ENCODE results near the gene BTBD9. TPM values are rescaled to one million over a fixed set of nuclear protein-coding genes. Genes with fewer than 3 reads are reported as not detected.

BTBD9 gene
- total RNA-seq, 1 donor from 2014 or later = 23.0 TPM

DNA sequence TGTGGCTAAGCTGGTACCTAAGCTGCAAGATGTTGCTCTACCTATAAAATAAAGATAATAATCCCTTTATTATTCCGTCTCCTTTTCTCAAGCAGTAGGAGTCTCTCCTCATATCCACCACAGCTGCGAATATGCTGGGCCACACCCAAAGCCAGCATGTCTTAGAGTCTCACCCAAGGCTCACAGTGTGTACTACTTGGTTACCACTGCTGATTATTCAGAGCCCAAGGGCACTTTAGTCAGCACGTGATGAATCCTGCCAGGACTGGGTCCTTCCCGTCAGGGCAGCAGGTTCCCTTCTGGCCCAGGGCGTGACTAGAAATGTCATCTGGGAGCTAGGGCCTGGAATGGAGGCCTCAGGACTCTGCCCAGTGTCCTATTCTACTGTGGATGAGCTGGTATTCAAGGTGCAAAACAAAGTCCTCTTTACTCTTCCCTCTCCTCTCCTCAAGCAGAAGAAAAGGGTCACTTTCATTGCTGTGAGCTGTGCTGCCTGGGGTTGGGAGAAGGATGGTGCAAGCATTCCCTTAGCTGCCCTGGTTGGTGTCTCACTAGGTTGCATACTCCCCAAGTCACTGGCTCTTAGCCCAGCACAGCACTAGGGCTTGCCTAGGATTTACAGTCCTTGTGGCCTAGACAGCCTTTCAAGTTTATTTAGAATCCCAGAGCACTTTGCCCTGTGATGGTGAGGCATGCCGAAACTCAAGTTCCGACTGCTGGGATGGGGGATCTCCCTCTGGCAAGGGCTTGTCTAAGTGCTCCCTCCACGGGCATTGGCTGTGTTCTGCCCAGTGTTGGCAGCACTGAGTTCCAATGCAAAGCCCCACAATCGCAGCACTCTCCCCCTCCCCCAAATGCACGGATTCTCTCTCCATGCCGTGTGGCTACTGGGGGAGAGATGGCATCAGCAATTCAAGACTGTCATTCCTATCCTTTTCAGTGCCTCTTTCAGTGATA lies 320.2 kb downstream of the BTBD9 start:
- no peak for DNase-seq (ENCODE audit: low spot score in 2 of 2, unreplicated experiment in 2 of 2)
- no peaks in the 10 kb centered on the region for H3K36me3 Mint-ChIP-seq
- H3K4me1 Mint-ChIP-seq = peaks cover 23% of the 10 kb centered on the region
- H3K4me3 Mint-ChIP-seq = no peak overlapping the region
- peaks cover 5% of the 10 kb centered on the region for H3K9me3 Mint-ChIP-seq
- TF ChIP-seq, protein P1, sequence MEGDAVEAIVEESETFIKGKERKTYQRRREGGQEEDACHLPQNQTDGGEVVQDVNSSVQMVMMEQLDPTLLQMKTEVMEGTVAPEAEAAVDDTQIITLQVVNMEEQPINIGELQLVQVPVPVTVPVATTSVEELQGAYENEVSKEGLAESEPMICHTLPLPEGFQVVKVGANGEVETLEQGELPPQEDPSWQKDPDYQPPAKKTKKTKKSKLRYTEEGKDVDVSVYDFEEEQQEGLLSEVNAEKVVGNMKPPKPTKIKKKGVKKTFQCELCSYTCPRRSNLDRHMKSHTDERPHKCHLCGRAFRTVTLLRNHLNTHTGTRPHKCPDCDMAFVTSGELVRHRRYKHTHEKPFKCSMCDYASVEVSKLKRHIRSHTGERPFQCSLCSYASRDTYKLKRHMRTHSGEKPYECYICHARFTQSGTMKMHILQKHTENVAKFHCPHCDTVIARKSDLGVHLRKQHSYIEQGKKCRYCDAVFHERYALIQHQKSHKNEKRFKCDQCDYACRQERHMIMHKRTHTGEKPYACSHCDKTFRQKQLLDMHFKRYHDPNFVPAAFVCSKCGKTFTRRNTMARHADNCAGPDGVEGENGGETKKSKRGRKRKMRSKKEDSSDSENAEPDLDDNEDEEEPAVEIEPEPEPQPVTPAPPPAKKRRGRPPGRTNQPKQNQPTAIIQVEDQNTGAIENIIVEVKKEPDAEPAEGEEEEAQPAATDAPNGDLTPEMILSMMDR (IDR thresholded peaks at IDR 0.05; ENCODE audit: unreplicated experiment) = no peak
- H3K27me3 Mint-ChIP-seq (ENCODE audit: low read depth) = no peaks in the 10 kb centered on the region
- no peak overlapping the region for H3K27ac Mint-ChIP-seq

DNA sequence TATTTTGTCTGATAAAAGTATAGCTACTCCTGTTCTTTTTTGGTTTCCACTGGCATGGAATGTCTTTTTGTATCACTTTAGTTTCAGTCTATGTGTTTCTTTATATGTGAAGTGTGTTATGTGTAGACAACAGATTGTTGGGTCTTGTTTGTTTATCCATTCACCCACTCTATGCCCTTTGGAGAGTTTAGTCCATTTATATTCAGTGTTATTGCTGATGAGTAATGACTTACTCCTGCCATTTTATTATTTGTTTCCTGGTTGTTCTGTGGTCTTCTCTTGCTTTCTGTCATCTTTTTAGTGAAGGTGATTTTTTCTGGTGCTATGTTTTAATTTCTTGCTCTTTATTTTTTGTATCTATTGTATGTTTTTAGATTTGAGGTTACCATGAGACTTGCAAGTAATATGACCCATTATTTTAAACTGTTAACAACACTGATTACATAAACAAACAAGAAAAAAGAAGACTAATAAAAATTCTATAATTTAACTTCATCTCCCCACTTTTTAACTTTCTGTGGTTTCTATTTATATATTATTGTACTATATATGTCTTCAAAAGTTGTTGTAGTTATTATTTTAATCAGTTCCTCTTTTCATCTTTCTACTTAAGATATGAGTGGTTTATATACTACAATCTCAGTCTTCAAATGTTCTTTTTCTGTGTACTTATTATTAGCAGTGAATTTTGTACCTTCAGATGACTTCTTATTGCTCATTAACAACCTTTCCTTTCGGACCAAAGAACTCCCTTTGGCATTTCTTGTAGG lies 323.4 kb downstream of the BTBD9 start:
- TF ChIP-seq, protein P1 (IDR thresholded peaks at IDR 0.05; ENCODE audit: unreplicated experiment) = no peak
- no peaks in the 10 kb centered on the region for H3K36me3 Mint-ChIP-seq
- no peak overlapping the region for H3K4me3 Mint-ChIP-seq
- H3K4me1 Mint-ChIP-seq = peaks cover 9% of the 10 kb centered on the region
- H3K9me3 Mint-ChIP-seq = peaks cover 5% of the 10 kb centered on the region
- DNase-seq (ENCODE audit: low spot score in 2 of 2, unreplicated experiment in 2 of 2) = no peak
- no peaks in the 10 kb centered on the region for H3K27me3 Mint-ChIP-seq (ENCODE audit: low read depth)
- H3K27ac Mint-ChIP-seq = no peak overlapping the region

DNA sequence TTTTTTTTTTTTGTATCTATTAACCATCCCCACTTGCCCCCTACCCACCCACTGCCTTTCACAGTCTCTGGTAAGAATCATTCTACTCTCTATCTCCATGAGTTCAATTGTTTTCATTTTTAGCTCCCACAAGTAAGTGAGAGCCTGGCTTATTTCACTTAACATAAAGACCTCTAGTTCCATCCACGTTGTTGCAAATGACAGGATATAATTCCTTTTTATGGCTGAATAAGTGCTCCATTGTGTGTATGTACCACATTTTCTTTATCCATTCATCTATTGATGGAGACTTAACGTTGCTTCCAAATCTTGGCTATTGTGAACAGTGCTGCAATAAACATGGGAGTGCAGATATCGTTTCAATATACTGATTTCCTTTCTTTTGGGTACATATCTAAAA lies 328.5 kb downstream of the BTBD9 start:
- no peak overlapping the region for H3K27ac Mint-ChIP-seq
- no peak for DNase-seq (ENCODE audit: low spot score in 2 of 2, unreplicated experiment in 2 of 2)
- TF ChIP-seq, protein P1 (IDR thresholded peaks at IDR 0.05; ENCODE audit: unreplicated experiment) = no peak
- H3K36me3 Mint-ChIP-seq = no peaks in the 10 kb centered on the region
- no peaks in the 10 kb centered on the region for H3K27me3 Mint-ChIP-seq (ENCODE audit: low read depth)
- H3K4me1 Mint-ChIP-seq = peaks cover 19% of the 10 kb centered on the region
- H3K9me3 Mint-ChIP-seq = no peaks in the 10 kb centered on the region
- no peak overlapping the region for H3K4me3 Mint-ChIP-seq

DNA sequence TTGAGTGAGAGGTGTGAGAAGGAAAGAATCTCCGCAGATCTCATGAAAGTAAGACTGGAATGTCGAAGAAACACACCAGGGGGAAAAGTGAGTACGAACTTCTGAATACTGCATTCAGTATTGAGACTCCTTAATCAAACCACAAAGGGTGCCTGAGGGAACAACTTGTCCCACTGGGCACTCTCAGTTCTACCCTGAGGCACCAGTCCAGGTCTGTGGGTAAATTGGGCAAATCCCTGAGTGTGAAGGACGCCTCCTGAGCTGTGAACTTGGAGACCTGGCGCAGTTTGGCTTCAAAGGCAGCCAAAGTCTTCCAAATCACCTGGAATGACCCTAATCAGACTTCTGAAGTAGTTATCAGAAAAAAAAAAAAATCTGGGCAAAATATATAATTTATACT lies 329.7 kb downstream of the BTBD9 start:
- Mint-ChIP-seq H3K27ac (no peak overlapping the region), H3K9me3 (no peaks in the 10 kb centered on the region), H3K27me3 (ENCODE audit: low read depth) (no peaks in the 10 kb centered on the region), H3K4me3 (no peak overlapping the region), H3K4me1 (peaks cover 20% of the 10 kb centered on the region), H3K36me3 (no peaks in the 10 kb centered on the region)
- DNase-seq (ENCODE audit: low spot score in 2 of 2, unreplicated experiment in 2 of 2) = no peak
- TF ChIP-seq, protein P1 (IDR thresholded peaks at IDR 0.05; ENCODE audit: unreplicated experiment) = no peak

DNA sequence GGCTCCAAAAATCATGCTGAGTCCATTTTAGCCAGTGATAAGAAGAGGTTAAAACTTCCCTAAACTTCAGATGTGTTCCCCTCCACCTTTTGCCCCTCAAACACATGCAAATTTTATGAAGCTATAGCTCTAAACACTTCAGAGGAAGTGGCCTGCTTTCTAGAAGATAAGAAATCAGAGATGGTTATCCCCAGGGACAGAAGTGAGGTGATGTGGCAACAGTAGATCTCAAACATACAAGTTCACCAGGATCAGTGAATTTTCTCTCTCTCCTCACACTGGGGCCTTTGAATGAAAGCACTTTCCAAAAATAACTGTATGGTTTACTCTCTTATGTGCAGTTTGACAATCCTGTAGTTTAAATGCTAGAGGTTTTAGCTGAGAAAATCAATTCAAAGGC lies 332.0 kb downstream of the BTBD9 start:
- H3K4me1 Mint-ChIP-seq = peaks cover 20% of the 10 kb centered on the region
- no peak for DNase-seq (ENCODE audit: low spot score in 2 of 2, unreplicated experiment in 2 of 2)
- TF ChIP-seq, protein P1 (IDR thresholded peaks at IDR 0.05; ENCODE audit: unreplicated experiment) = no peak
- H3K27me3 Mint-ChIP-seq (ENCODE audit: low read depth) = no peaks in the 10 kb centered on the region
- no peak overlapping the region for H3K27ac Mint-ChIP-seq
- H3K36me3 Mint-ChIP-seq = no peaks in the 10 kb centered on the region
- no peak overlapping the region for H3K4me3 Mint-ChIP-seq
- H3K9me3 Mint-ChIP-seq = no peaks in the 10 kb centered on the region

All from mesothelial cell of epicardium (in vitro differentiated cells).